Measurements from ENCODE around the gene JMJD1C.

DNA sequence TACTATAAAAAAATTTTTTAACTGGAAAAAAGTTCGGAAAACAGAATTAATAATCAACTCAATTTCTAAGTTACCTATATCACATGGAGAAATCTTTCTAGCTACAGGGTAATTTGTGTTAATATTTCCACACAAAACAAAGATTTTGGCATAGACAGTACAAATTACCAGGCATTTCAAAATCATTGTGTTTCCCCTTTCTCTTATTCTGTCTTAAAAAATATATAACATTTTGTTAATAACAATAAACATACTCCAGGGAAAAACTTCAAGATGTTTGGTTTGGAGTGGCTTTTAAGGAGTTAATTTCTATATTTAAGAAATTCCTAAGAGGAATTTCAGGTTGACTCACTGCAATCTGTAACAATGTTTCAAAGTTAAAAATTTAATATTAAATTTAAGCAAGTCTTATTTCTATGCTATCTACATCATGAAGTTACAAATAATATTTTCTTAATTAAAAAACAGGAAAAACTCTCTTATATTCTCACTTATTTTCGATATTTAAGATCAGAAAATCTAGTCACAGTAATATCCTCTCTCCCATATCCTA is 200.0 kb downstream of the JMJD1C start:
- TF ChIP-seq, protein P1, sequence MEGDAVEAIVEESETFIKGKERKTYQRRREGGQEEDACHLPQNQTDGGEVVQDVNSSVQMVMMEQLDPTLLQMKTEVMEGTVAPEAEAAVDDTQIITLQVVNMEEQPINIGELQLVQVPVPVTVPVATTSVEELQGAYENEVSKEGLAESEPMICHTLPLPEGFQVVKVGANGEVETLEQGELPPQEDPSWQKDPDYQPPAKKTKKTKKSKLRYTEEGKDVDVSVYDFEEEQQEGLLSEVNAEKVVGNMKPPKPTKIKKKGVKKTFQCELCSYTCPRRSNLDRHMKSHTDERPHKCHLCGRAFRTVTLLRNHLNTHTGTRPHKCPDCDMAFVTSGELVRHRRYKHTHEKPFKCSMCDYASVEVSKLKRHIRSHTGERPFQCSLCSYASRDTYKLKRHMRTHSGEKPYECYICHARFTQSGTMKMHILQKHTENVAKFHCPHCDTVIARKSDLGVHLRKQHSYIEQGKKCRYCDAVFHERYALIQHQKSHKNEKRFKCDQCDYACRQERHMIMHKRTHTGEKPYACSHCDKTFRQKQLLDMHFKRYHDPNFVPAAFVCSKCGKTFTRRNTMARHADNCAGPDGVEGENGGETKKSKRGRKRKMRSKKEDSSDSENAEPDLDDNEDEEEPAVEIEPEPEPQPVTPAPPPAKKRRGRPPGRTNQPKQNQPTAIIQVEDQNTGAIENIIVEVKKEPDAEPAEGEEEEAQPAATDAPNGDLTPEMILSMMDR (IDR thresholded peaks at IDR 0.05), result no peak
- no peak for TF ChIP-seq POLR2A (IDR thresholded peaks at IDR 0.05)
